ENCODE results near the gene KCNMA1.

The KCNMA1 gene

GRCh38 chr10:77214799-77215198 is 422.8 kb downstream of the KCNMA1 start:
- no peaks in the 10 kb centered on the region for H3K36me3 ChIP-seq

GRCh38 chr10:77212632-77213031 is 425.0 kb downstream of the KCNMA1 start:
- Histone ChIP-seq H3K4me1 (ENCODE audit: control insufficient read depth in 1 of 2, insufficient read depth in 1 of 2, low read depth in 1 of 2, low read length in 1 of 2) (no peaks in the 10 kb centered on the region), H3K36me3 (no peaks in the 10 kb centered on the region), H3K4me3 (ENCODE audit: low read depth in 1 of 2, low read length in 1 of 2) (no peak overlapping the region), H3K9me3 (no peaks in the 10 kb centered on the region), H3K27ac (no peak overlapping the region), H3K27me3 (peaks cover 5% of the 10 kb centered on the region)
- TF ChIP-seq CTCF (IDR thresholded peaks at IDR 0.05): no peak

More at GRCh38 chr10:77214799-77215198, 422.8 kb downstream of the KCNMA1 start:
- Histone ChIP-seq H3K27me3 (no peaks in the 10 kb centered on the region), H3K4me3 (ENCODE audit: low read depth in 1 of 2, low read length in 1 of 2) (no peak overlapping the region), H3K4me1 (ENCODE audit: control insufficient read depth in 1 of 2, insufficient read depth in 1 of 2, low read depth in 1 of 2, low read length in 1 of 2) (no peaks in the 10 kb centered on the region), H3K27ac (no peak overlapping the region), H3K9me3 (no peaks in the 10 kb centered on the region)
- no peak for TF ChIP-seq CTCF (IDR thresholded peaks at IDR 0.05)

GRCh38 chr10:77210645-77211044 is 427.0 kb downstream of the KCNMA1 start:
- Histone ChIP-seq H3K4me1 (ENCODE audit: control insufficient read depth in 1 of 2, insufficient read depth in 1 of 2, low read depth in 1 of 2, low read length in 1 of 2) (no peaks in the 10 kb centered on the region), H3K27me3 (peaks cover 10% of the 10 kb centered on the region), H3K4me3 (ENCODE audit: low read depth in 1 of 2, low read length in 1 of 2) (no peak overlapping the region), H3K36me3 (no peaks in the 10 kb centered on the region), H3K9me3 (no peaks in the 10 kb centered on the region), H3K27ac (no peak overlapping the region)
- no peak for TF ChIP-seq CTCF (IDR thresholded peaks at IDR 0.05)

- Histone ChIP-seq H3K4me3 (ENCODE audit: low read depth in 1 of 2, low read length in 1 of 2) (no peak overlapping the region), H3K9me3 (no peaks in the 10 kb centered on the region), H3K27me3 (peaks cover 10% of the 10 kb centered on the region), H3K4me1 (ENCODE audit: control insufficient read depth in 1 of 2, insufficient read depth in 1 of 2, low read depth in 1 of 2, low read length in 1 of 2) (no peaks in the 10 kb centered on the region), H3K27ac (no peak overlapping the region), H3K36me3 (no peaks in the 10 kb centered on the region)
- TF ChIP-seq CTCF (IDR thresholded peaks at IDR 0.05): no peak
Observed at GRCh38 chr10:77208684-77209256, 428.8 kb downstream of the KCNMA1 start.

- H3K27me3 ChIP-seq: peaks cover 10% of the 10 kb centered on the region
- H3K36me3 ChIP-seq: no peaks in the 10 kb centered on the region
- no peak overlapping the region for H3K27ac ChIP-seq
- H3K9me3 ChIP-seq: no peaks in the 10 kb centered on the region
- no peaks in the 10 kb centered on the region for H3K4me1 ChIP-seq (ENCODE audit: control insufficient read depth in 1 of 2, insufficient read depth in 1 of 2, low read depth in 1 of 2, low read length in 1 of 2)
- no peak for TF ChIP-seq CTCF (IDR thresholded peaks at IDR 0.05)
- H3K4me3 ChIP-seq (ENCODE audit: low read depth in 1 of 2, low read length in 1 of 2): no peak overlapping the region
Observed at GRCh38 chr10:77207828-77208185, 429.8 kb downstream of the KCNMA1 start.
